DMS153 treated with DMSO at 0.1 percent for 48 hours (cell line): ENCODE results near the gene CEP57.
"Not testable (repeated sequence)": the region's sequence is repeated elsewhere in the genome, so short reads cannot be mapped to it uniquely, and the experiment has no call there.

Source experiments
- DNase-seq: peaks from one replicate; lab custom pipeline; 2025; ENCODE audit not compliant: unreplicated experiment; lab: John Stamatoyannopoulos, UW

The CEP57 gene

GRCh38 chr11:95853138-95853537 is 62.8 kb downstream of the CEP57 start:
- DNase-seq = no peak

- DNase-seq = no peak
These were observed 63.6 kb downstream of the CEP57 start for GRCh38 chr11:95853862-95854261.

GRCh38 chr11:95854362-95854761 is 64.1 kb downstream of the CEP57 start:
- DNase-seq = not testable (repeated sequence)

DNA sequence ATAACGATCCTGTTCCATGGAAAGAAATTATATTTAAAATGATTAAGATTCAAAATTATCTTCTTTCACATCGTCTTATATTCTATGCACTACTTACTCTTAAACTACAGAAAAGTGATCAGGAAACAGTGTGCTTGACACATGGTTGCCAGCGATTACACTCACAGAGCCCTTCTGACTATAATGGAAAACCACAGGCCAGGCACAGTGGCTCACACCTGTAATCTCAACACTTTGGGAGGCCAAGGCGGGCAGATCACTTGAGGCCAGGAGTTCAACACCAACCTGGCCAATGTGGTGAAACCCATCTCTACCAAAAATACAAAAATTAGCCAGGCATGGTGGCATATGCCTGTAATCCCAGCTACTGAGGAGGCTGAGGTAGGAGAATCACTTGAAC is 69.7 kb downstream of the CEP57 start:
- DNase-seq = not testable (repeated sequence)

DNA sequence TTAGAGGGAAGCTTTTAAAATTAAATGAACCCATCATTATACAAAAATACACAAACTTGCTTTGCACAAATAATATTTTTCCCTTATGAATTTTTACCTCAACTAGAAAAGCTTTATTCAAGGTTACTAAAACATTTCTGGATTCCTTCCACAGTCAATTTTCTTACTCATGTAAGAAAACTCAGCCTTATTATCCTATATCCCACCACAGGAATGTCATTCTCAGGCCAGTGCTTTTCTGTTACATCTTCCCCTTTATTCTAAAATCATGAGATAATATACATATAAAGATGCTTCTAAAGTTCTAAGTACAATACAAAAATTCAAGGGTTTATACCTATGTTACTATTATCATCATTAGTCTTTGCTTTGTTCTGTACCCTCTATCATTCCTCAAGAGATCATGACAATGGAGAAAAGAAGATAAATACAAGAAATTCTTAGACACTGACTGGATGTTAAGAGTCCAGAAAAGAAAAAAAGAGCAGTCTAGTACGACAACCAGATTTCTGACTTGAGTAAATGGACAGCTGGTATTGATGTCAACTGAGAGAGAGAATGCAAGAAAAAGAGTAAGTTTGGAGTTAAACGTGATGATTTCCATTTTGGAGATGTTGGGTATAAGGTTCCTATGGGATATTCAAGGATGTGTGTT is 73.3 kb downstream of the CEP57 start:
- DNase-seq = no peak

- DNase-seq = no peak
These were observed 76.8 kb downstream of the CEP57 start for GRCh38 chr11:95867105-95867504.

- DNase-seq = not testable (repeated sequence)
These were observed 80.6 kb downstream of the CEP57 start for GRCh38 chr11:95870877-95871276.

GRCh38 chr11:95877291-95877690 is 87.0 kb downstream of the CEP57 start:
- no peak for DNase-seq
